Measurements from ENCODE around the gene ARL13A.

ARL13A gene

DNA sequence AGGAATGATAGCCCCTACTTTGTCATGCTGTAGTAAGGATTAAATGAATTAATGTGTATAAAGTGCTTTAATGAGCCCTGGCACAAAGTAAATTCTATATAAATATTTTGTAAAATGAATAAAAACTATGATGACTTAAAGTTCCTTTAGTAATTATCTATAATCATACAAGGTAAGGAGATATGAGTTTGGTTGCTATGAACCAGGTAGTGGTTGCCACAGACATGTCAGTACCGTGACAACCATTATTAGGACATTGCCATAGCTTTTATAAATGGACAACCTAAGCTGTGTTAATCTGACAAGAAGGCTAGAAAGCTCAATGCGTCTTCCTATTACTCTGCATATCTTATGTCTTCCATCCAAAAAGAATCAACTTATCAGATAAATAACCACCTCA, at the start of gene ARL13A:
Gene ARL13A (plus strand): TSS at position 301 of the 400 bp plus-strand sequence. CDS start 3,982 bp downstream, outside the sequence.
- Mint-ChIP-seq H3K27me3 (ENCODE audit: low read depth) (no peaks in the 10 kb centered on the region), H3K9me3 (no peaks in the 10 kb centered on the region), H3K27ac (no peak within 1 kb of the TSS), H3K36me3 (ENCODE audit: low read depth) (no peaks in the 10 kb centered on the region), H3K4me3 (no peak within 1 kb of the TSS), H3K4me1 (ENCODE audit: low read depth) (no peaks in the 10 kb centered on the region)
- no peak for DNase-seq (ENCODE audit: low spot score)

DNA sequence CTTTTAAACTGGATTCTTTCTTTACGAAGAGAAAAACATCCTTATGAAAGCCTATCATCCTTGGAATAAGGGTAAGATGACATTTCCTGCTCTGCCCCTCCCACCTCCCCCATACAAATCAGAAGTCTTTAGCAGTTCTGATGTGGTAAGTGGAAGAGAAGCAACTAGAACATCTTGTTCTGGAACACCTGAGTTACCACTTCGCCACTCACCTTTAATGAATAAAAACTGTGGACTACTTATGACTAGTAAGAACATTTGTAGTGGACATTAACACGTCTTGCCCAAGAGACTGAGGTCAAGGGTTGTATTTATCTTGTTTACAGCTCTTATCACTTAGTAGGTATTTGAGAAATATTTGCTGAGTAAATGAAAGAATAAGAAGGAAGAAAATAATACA, 45.1 kb upstream of the ARL13A start:
- DNase-seq (ENCODE audit: low spot score) = no peak
- Mint-ChIP-seq H3K27ac (no peak overlapping the region), H3K36me3 (ENCODE audit: low read depth) (no peaks in the 10 kb centered on the region), H3K4me1 (ENCODE audit: low read depth) (peaks cover under 1% of the 10 kb centered on the region), H3K9me3 (no peaks in the 10 kb centered on the region), H3K27me3 (ENCODE audit: low read depth) (peaks cover 3% of the 10 kb centered on the region), H3K4me3 (no peak overlapping the region)

DNA sequence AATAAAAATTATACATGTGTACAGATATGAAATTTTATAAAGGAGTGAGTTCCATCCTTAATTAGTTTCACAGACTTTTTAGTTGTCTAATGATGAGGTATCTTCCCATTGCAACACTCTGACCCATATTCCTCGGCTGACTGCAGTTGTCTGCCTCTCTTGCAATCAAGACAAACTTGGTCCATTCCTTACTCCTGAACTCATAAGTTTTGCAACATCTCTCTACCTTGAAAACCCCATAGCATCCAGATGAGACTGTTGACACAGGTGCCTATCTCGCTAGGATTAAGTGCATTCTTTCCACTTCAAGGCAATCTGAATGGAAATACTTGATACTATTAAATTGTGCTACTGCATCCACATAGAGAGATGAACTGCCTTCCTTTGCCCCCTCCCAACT, 43.1 kb upstream of the ARL13A start:
- peaks cover 3% of the 10 kb centered on the region for H3K27me3 Mint-ChIP-seq (ENCODE audit: low read depth)
- H3K27ac Mint-ChIP-seq = no peak overlapping the region
- no peak for DNase-seq (ENCODE audit: low spot score)
- H3K4me1 Mint-ChIP-seq (ENCODE audit: low read depth) = peaks cover 7% of the 10 kb centered on the region
- peaks cover 5% of the 10 kb centered on the region for H3K9me3 Mint-ChIP-seq
- H3K4me3 Mint-ChIP-seq = no peak overlapping the region
- H3K36me3 Mint-ChIP-seq (ENCODE audit: low read depth) = peaks cover 4% of the 10 kb centered on the region

DNA sequence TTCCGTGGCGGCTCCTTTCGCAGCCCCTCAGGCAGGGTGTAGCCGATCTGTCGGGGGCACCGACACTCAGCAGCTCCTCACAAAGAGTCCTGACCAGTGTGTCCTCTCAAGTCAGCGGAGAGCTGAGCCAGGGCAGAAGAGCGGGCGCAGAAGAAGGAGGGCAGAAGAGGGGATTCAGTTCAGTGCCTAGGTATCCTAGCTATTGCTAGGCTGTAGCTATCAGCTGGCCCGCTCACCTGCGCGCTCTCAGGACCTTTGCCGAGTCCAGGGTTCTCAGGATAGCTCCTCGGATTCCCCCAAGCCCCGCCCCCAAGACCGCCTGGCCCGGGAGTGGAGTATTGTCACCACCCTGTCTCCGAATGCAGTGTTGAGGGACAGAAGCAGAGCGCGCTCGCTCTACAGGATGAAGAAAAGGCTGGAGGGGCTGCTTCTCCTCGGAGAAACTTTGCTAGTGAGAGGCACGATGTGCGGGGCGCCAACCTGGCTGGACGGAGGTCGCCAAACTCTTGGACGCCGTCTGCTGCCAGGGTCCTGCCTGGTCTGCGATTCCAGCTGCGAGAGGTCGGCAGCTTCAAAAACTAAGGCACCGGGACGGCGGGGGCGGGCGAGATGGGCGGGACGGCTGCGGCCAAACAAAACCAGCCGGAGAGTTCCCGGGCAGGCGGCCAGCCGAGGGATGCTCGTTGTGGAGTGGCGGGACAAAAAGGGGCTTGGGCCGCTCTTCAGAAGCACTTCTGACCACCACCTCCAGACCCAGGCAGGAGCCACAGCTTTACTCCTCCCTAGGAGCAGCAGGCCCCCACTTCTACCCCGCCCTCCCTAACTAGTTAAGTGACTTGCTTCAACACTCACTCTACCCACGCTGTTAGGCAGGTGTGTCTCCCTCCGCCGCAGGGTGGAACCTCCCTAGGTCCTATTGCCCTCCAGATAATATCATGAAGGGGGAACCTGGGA, 40.6 kb upstream of the ARL13A start, which contains the start of gene XKRX:
Gene XKRX (minus strand): TSS at position 258 of the 954 bp plus-strand sequence. CDS start 613 bp downstream, outside the sequence.
- Mint-ChIP-seq H3K4me3 (peak within 1 kb of the TSS; percentile 89), H3K27me3 (ENCODE audit: low read depth) (peaks cover 3% of the 10 kb centered on the region), H3K27ac (no peak within 1 kb of the TSS), H3K9me3 (peaks cover 6% of the 10 kb centered on the region), H3K4me1 (ENCODE audit: low read depth) (peaks cover 10% of the 10 kb centered on the region), H3K36me3 (ENCODE audit: low read depth) (peaks cover 6% of the 10 kb centered on the region)
- DNase-seq (ENCODE audit: low spot score) = peak; percentile 20

DNA sequence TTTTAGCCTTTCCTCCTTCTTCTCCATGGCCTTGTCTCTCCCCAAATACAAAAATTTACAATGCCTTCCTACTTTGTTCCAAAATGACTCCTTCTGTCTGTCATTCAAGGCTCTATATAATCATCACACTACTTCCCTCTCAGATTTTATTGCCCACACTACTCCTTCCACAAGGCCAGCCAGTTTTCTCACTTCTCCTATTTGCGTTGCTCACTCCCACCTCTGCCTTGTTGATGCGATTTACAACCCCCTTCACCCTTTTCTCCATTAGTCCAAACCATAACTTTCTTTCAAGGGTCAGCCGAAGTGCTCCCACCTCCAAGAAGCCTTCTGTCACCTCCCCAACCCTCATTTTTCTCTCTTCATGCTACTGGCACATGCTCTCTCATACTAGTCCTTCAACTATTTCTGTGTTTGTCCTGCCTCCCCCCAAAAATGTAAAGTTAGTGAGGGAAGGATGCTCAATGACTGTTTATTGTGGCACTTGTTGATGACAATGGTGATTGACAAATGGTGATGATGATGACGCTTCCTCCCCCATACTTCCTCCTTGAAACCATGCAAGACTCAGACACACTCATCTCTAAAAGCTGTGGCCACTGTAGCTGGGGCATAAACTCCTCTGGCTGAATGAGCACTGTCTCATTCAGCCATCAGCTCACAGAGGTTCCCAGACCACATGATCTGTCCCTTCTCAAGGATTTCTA, 38.1 kb upstream of the ARL13A start:
- peaks cover 3% of the 10 kb centered on the region for H3K27me3 Mint-ChIP-seq (ENCODE audit: low read depth)
- H3K36me3 Mint-ChIP-seq (ENCODE audit: low read depth) = peaks cover 6% of the 10 kb centered on the region
- peaks cover 10% of the 10 kb centered on the region for H3K4me1 Mint-ChIP-seq (ENCODE audit: low read depth)
- peak overlapping the region; percentile 22 for H3K4me3 Mint-ChIP-seq
- peak overlapping the region; percentile 73 for H3K27ac Mint-ChIP-seq
- H3K9me3 Mint-ChIP-seq = peaks cover 6% of the 10 kb centered on the region
- peak; percentile 27 for DNase-seq (ENCODE audit: low spot score)

DNA sequence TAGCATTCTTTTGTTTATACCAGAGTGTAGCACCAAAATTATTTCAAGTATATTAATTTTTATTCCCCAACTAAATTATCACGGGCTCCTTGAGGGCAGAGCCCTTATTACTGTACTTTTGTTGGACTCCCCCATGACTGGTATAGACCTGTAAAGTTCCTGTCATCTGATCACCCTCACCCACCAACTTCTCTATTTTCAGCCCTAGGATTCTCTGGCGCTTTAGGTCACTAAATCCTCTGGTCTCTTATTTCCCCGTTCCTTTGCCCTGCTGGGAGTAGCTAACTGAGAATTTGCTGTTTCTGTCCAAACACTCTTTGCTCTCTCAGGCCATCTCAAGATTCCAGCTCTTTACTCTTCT, 37.6 kb upstream of the ARL13A start:
- peaks cover 6% of the 10 kb centered on the region for H3K9me3 Mint-ChIP-seq
- H3K4me1 Mint-ChIP-seq (ENCODE audit: low read depth) = peaks cover 10% of the 10 kb centered on the region
- H3K27ac Mint-ChIP-seq = no peak overlapping the region
- H3K36me3 Mint-ChIP-seq (ENCODE audit: low read depth) = peaks cover 6% of the 10 kb centered on the region
- H3K4me3 Mint-ChIP-seq = no peak overlapping the region
- no peak for DNase-seq (ENCODE audit: low spot score)
- peaks cover 3% of the 10 kb centered on the region for H3K27me3 Mint-ChIP-seq (ENCODE audit: low read depth)

DNA sequence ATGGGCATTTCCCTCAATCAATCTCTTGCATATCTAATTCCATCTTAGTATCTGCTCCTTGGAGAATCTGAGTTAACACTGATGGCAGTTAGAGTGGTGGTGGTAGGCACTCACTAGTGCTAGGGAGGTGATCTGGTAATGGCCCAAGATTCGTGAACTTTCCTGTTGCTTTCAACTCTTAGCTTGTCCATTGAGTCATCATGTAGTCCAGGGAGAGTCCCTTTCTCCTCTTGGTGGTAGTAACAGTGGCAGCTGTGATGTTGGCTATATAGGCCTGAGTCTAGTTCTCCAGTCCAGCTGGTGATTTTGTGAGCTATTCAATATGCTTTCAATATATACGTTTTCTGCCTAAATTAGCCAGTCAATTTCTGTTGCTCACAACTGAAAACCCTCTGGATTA, 33.7 kb upstream of the ARL13A start:
- no peak overlapping the region for H3K4me3 Mint-ChIP-seq
- peaks cover 6% of the 10 kb centered on the region for H3K9me3 Mint-ChIP-seq
- peaks cover 6% of the 10 kb centered on the region for H3K36me3 Mint-ChIP-seq (ENCODE audit: low read depth)
- no peak for DNase-seq (ENCODE audit: low spot score)
- no peak overlapping the region for H3K27ac Mint-ChIP-seq
- H3K27me3 Mint-ChIP-seq (ENCODE audit: low read depth) = no peaks in the 10 kb centered on the region
- peaks cover 7% of the 10 kb centered on the region for H3K4me1 Mint-ChIP-seq (ENCODE audit: low read depth)

DNA sequence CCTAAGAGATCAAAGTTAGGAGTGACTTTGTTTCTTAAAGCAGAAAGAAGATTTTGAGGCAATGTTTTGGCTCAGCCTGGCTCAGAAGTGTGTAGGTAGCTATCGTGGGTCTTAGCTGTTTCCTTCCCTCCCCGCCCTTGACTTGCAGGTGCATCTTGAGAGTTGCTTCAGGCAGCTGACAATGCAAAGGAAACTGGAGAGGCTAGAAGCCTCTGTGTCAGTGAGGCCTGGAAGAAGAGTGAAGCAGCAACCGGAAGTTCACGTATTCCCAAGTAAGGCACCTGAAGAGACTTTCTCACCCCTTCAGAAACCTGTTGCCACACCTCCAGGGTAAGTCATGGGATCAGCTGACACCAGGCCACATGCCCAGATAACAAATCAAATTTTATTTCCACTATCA, 30.2 kb upstream of the ARL13A start:
- no peaks in the 10 kb centered on the region for H3K4me1 Mint-ChIP-seq (ENCODE audit: low read depth)
- DNase-seq (ENCODE audit: low spot score) = no peak
- H3K27ac Mint-ChIP-seq = no peak overlapping the region
- H3K4me3 Mint-ChIP-seq = no peak overlapping the region
- no peaks in the 10 kb centered on the region for H3K27me3 Mint-ChIP-seq (ENCODE audit: low read depth)
- H3K9me3 Mint-ChIP-seq = no peaks in the 10 kb centered on the region
- no peaks in the 10 kb centered on the region for H3K36me3 Mint-ChIP-seq (ENCODE audit: low read depth)

DNA sequence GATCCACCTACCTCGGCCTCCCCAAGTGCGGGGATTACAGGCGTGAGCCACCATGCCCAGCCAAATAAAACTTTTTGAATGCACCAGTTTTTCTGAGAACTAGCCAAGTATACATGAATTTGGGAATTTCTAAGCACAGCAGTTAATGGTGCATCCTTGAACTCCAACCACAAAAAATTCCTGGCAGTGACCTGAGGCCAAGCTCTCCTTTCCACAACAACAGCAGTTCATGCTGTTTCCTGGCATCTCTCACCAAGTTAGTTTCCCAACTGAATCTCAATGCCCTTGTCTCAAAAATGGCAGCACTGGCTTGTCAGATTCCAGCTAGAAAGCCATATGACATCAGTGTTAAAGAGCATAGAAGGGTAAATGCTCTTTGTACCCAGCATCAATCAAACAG, 24.9 kb upstream of the ARL13A start:
- Mint-ChIP-seq H3K4me1 (ENCODE audit: low read depth) (no peaks in the 10 kb centered on the region), H3K4me3 (no peak overlapping the region), H3K27me3 (ENCODE audit: low read depth) (no peaks in the 10 kb centered on the region), H3K9me3 (no peaks in the 10 kb centered on the region), H3K27ac (no peak overlapping the region), H3K36me3 (ENCODE audit: low read depth) (no peaks in the 10 kb centered on the region)
- no peak for DNase-seq (ENCODE audit: low spot score)

DNA sequence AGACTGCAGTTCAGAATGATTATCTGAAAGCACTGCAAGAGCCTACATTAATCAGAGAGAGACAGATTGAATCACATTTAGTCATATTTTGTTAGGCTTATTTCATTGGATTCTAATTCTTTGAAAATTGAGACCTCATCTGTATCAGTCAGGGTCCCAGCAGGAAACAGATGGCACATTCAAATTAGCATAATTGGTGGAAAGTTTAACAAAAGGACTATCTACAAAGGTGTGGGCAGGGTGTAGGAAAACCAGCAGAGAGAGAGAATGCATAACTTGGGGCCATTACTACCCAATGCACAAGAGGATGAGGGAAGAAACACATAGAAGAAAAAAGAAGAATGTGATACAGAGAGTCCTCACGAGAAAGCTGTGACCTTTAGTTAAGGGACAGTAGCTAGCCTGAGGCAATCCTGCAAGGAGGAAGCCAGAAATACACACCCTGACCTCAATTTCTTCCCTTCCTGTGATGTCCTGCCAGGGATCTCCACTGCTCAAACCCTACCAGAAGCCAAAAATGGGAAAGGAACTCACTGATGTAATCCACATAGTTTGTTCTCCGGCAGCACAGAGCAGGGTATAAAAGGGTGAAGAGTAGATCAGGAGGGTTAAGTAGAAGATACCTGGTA, 23.1 kb upstream of the ARL13A start:
- H3K4me3 Mint-ChIP-seq = no peak overlapping the region
- H3K9me3 Mint-ChIP-seq = no peaks in the 10 kb centered on the region
- DNase-seq (ENCODE audit: low spot score) = no peak
- no peaks in the 10 kb centered on the region for H3K4me1 Mint-ChIP-seq (ENCODE audit: low read depth)
- H3K27me3 Mint-ChIP-seq (ENCODE audit: low read depth) = no peaks in the 10 kb centered on the region
- no peaks in the 10 kb centered on the region for H3K36me3 Mint-ChIP-seq (ENCODE audit: low read depth)
- H3K27ac Mint-ChIP-seq = no peak overlapping the region

DNA sequence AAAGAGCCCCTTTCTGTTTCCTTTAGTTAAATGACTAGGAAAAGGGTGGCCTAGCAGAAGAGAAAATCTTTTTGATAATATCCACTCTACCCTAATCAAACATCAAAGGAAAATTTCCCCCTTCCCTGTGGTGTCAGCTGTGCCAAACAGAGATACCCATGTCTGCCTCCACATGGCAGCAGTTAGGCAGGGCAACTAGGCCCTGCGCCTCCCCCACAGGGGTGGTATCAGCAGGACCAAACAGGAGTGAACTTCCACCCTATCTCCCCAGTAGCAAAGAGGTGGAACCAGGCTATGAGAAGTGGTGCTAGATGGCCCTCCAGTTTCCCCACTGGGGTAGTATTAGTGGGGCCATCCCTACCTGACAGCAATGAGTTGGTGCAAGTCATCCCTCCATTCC, 21.0 kb upstream of the ARL13A start:
- no peaks in the 10 kb centered on the region for H3K27me3 Mint-ChIP-seq (ENCODE audit: low read depth)
- DNase-seq (ENCODE audit: low spot score) = no peak
- no peaks in the 10 kb centered on the region for H3K9me3 Mint-ChIP-seq
- no peak overlapping the region for H3K4me3 Mint-ChIP-seq
- H3K27ac Mint-ChIP-seq = no peak overlapping the region
- no peaks in the 10 kb centered on the region for H3K4me1 Mint-ChIP-seq (ENCODE audit: low read depth)
- no peaks in the 10 kb centered on the region for H3K36me3 Mint-ChIP-seq (ENCODE audit: low read depth)

DNA sequence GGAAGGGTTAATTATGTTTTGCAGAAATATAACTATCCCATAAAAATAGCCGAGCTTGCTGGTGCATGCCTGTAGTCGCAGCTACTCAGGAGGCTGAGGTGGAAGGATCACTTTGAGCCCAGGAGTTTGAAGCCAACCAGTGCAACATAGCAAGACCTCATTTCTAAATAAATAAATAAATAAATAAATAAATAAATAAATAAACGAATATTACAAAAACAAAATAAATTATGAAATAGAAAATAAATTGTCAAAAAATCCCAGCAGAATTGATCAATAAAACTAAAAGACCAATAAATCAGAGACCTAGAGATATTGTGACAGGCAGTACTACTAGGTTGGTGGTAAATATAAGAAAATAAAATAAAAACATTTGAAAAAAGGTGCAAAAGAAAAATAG, 6.7 kb upstream of the ARL13A start:
- Mint-ChIP-seq H3K27ac (no peak overlapping the region), H3K27me3 (ENCODE audit: low read depth) (no peaks in the 10 kb centered on the region), H3K4me3 (no peak overlapping the region), H3K9me3 (no peaks in the 10 kb centered on the region), H3K36me3 (ENCODE audit: low read depth) (no peaks in the 10 kb centered on the region), H3K4me1 (ENCODE audit: low read depth) (no peaks in the 10 kb centered on the region)
- no peak for DNase-seq (ENCODE audit: low spot score)

DNA sequence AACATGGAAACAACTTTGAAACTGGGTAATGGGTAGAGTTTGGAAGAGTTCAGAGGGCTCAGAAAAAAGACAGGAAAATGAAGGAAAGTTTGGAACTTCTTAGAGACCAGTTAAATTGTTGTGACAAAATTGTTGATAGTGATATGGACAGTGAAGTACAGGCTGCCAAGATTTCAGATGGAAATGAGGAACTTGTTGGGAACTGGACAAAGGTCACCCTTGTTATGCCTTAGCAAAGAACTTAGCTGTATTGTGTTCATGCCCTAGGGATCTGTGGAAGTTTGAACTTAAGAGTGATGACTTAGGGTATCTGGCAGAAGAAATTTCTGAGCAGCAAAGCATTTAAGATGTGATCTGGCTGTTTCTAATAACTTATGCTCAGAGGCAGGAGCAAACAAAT, 5.1 kb upstream of the ARL13A start:
- H3K4me3 Mint-ChIP-seq = no peak overlapping the region
- DNase-seq (ENCODE audit: low spot score) = no peak
- no peak overlapping the region for H3K27ac Mint-ChIP-seq
- no peaks in the 10 kb centered on the region for H3K4me1 Mint-ChIP-seq (ENCODE audit: low read depth)
- no peaks in the 10 kb centered on the region for H3K9me3 Mint-ChIP-seq
- H3K27me3 Mint-ChIP-seq (ENCODE audit: low read depth) = no peaks in the 10 kb centered on the region
- no peaks in the 10 kb centered on the region for H3K36me3 Mint-ChIP-seq (ENCODE audit: low read depth)

DNA sequence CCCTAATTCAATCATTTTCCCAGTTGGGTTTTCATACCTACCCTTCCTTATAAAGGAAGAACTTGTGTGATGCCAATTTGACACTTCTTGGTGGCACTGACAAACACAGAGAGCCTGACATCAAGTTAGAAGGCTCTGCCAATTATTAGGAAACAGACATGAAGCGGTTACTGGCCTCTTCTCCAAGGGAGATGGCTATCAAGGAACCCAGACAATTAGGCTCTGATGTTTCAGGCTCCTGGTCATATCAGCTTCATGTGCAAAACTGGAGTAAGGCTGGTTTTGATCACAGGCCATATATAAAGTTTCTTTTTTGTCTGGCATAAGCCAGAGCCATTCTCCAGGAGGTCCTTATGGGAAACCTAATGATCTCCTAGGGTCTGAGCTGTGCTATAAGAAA, 428 bp downstream of the ARL13A start:
- DNase-seq (ENCODE audit: low spot score) = no peak
- Mint-ChIP-seq H3K4me1 (ENCODE audit: low read depth) (no peaks in the 10 kb centered on the region), H3K27me3 (ENCODE audit: low read depth) (no peaks in the 10 kb centered on the region), H3K9me3 (no peaks in the 10 kb centered on the region), H3K27ac (no peak overlapping the region), H3K4me3 (no peak overlapping the region), H3K36me3 (ENCODE audit: low read depth) (no peaks in the 10 kb centered on the region)

Data from T-helper 2 cell treated with Interferon-gamma antibody and Interleukin-4, amounts not matched to agents 5 μg/mL and 100 μg/mL, for 36 hours (primary cell).